Mesodermal cell (in vitro differentiated cells): ENCODE data around the gene NRIP2.

Source experiments
- H3K27ac ChIP-seq: 2 replicates; pipeline ENCODE4 v1.7.0; 2013; ENCODE audit warnings: mild to moderate bottlenecking, low read depth, low read length, moderate library complexity; ENCODE audit not compliant: severe bottlenecking
- H3K36me3 ChIP-seq: 2 replicates; pipeline ENCODE4 v1.7.1; 2013; ENCODE audit warnings: mild to moderate bottlenecking, low read length, moderate library complexity; ENCODE audit not compliant: control insufficient read depth, insufficient read depth
- H3K4me1 ChIP-seq: one replicate; pipeline ENCODE4 v1.7.1; 2013; ENCODE audit warnings: mild to moderate bottlenecking, low read length; ENCODE audit not compliant: insufficient read depth, control insufficient read depth, poor library complexity, severe bottlenecking
- H3K4me3 ChIP-seq: 2 replicates; pipeline ENCODE4 v1.7.0; 2013; ENCODE audit warnings: low read length, control low read depth, mild to moderate bottlenecking; ENCODE audit not compliant: insufficient read depth, poor library complexity, severe bottlenecking; ENCODE audit errors: extremely low read depth
- H3K9me3 ChIP-seq: 2 replicates; pipeline ENCODE4 v1.7.1; 2013; ENCODE audit warnings: mild to moderate bottlenecking, low read length, moderate library complexity; ENCODE audit not compliant: control insufficient read depth
- WGBS, 2 experiments: methylation state at CpG; one replicate each; pipeline ENCODE4 v1.1.5; 2013; ENCODE audit warnings: missing lambda C conversion rate in 2 of 2; ENCODE audit not compliant: insufficient coverage in 2 of 2; 5-methylcytosine and 5-hydroxymethylcytosine counted together

The NRIP2 gene

GRCh38 chr12:2794191-2794735 lies 40.6 kb downstream of the NRIP2 start:
- peaks cover 31% of the 10 kb centered on the region for H3K36me3 ChIP-seq
- H3K4me3 ChIP-seq = peak overlapping the region; percentile 61
- 9 to 15% methylated on average over 20 to 49 of the region's 49 CpGs for WGBS, 2 experiments
- H3K9me3 ChIP-seq = no peaks in the 10 kb centered on the region
- no peaks in the 10 kb centered on the region for H3K4me1 ChIP-seq
- peak overlapping the region; percentile 24 for H3K27ac ChIP-seq

GRCh38 chr12:2793561-2793960 lies 41.3 kb downstream of the NRIP2 start:
- Histone ChIP-seq H3K36me3 (peaks cover 24% of the 10 kb centered on the region), H3K4me3 (no peak overlapping the region), H3K4me1 (no peaks in the 10 kb centered on the region), H3K9me3 (no peaks in the 10 kb centered on the region), H3K27ac (no peak overlapping the region)
- WGBS, 2 experiments = 90 to 94% methylated on average over 11 to 17 of the region's 21 CpGs

- Histone ChIP-seq H3K36me3 (peaks cover 17% of the 10 kb centered on the region), H3K4me1 (no peaks in the 10 kb centered on the region), H3K4me3 (no peak overlapping the region), H3K27ac (no peak overlapping the region), H3K9me3 (no peaks in the 10 kb centered on the region)
- 88 to 94% methylated on average over 17 to 22 of the region's 25 CpGs for WGBS, 2 experiments
These were observed 41.9 kb downstream of the NRIP2 start for GRCh38 chr12:2792671-2793500.

- Histone ChIP-seq H3K4me1 (no peaks in the 10 kb centered on the region), H3K27ac (no peak overlapping the region), H3K9me3 (no peaks in the 10 kb centered on the region), H3K4me3 (no peak overlapping the region), H3K36me3 (no peaks in the 10 kb centered on the region)
- 88 to 100% methylated on average over 2 to 4 of the region's 6 CpGs for WGBS, 2 experiments
These were observed 43.7 kb downstream of the NRIP2 start for GRCh38 chr12:2791089-2791488.

GRCh38 chr12:2785017-2785416 lies 49.8 kb downstream of the NRIP2 start:
- Histone ChIP-seq H3K36me3 (no peaks in the 10 kb centered on the region), H3K27ac (no peak overlapping the region), H3K9me3 (no peaks in the 10 kb centered on the region), H3K4me1 (peaks cover 5% of the 10 kb centered on the region), H3K4me3 (no peak overlapping the region)
- 51 to 69% methylated on average over 4 to 5 of the region's 5 CpGs for WGBS, 2 experiments

- H3K27ac ChIP-seq = no peak overlapping the region
- H3K4me3 ChIP-seq = no peak overlapping the region
- H3K4me1 ChIP-seq = peaks cover 5% of the 10 kb centered on the region
- no peaks in the 10 kb centered on the region for H3K9me3 ChIP-seq
- 21% methylated on average over 13 to 15 of the region's 25 CpGs for WGBS, 2 experiments
- no peaks in the 10 kb centered on the region for H3K36me3 ChIP-seq
These were observed 50.8 kb downstream of the NRIP2 start for GRCh38 chr12:2783936-2784600.

GRCh38 chr12:2779281-2779680 lies 55.6 kb downstream of the NRIP2 start:
- WGBS, 2 experiments = 42 to 64% methylated on average over 2 of the region's 4 CpGs
- Histone ChIP-seq H3K4me1 (no peaks in the 10 kb centered on the region), H3K4me3 (no peak overlapping the region), H3K27ac (no peak overlapping the region), H3K36me3 (no peaks in the 10 kb centered on the region), H3K9me3 (no peaks in the 10 kb centered on the region)

- WGBS, 2 experiments = 93 to 95% methylated on average over 19 to 20 of the region's 20 CpGs
- no peak overlapping the region for H3K27ac ChIP-seq
- H3K4me3 ChIP-seq = no peak overlapping the region
- H3K4me1 ChIP-seq = no peaks in the 10 kb centered on the region
- H3K36me3 ChIP-seq = no peaks in the 10 kb centered on the region
- H3K9me3 ChIP-seq = no peaks in the 10 kb centered on the region
These were observed 58.6 kb downstream of the NRIP2 start for GRCh38 chr12:2776129-2776806.

- no peaks in the 10 kb centered on the region for H3K36me3 ChIP-seq
- H3K27ac ChIP-seq = no peak overlapping the region
- H3K9me3 ChIP-seq = no peaks in the 10 kb centered on the region
- 83 to 95% methylated on average over 5 to 6 of the region's 8 CpGs for WGBS, 2 experiments
- H3K4me1 ChIP-seq = no peaks in the 10 kb centered on the region
- no peak overlapping the region for H3K4me3 ChIP-seq
These were observed 59.4 kb downstream of the NRIP2 start for GRCh38 chr12:2775431-2775830.
